SH-SY5Y (cell line): ENCODE results near the gene OAS3.

Experiments
- GATA2 ChIP-seq: IDR thresholded peaks from 2 replicates; pipeline ENCODE4 v1.6.1; 2011; ENCODE audit warnings: mild to moderate bottlenecking, low read depth, low read length
- GATA3 ChIP-seq: IDR thresholded peaks from 2 replicates; pipeline ENCODE4 v1.6.1; 2011; ENCODE audit warnings: low read depth, mild to moderate bottlenecking, low read length, moderate library complexity

The OAS3 gene

DNA sequence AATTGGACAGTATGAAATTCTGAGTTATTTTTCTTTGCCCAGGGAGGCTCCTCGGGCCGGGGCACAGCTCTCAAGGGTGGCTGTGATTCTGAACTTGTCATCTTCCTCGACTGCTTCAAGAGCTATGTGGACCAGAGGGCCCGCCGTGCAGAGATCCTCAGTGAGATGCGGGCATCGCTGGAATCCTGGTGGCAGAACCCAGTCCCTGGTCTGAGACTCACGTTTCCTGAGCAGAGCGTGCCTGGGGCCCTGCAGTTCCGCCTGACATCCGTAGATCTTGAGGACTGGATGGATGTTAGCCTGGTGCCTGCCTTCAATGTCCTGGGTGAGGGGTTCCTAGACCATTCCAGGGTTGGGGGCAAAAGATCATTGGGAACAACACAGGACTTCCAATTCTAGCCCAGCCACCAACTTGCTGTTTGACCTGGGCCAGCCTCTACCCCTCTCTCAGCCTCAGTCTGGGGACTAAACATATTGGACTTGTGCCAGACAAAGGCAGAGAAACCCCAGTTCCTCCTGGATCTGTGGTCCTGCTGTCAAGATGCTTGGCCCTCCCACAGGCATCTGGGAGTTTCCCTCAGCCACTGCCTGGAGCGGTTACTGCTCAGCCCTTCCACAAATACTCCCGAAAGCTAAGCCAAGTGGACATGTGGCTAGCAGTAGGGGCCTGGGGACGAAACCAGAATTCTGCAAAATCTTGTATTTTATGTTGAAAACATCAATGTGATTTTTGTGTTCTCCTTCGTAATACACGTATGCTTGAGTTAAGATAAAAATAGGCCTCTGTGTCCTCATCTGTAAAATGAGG, 3.5 kb downstream of the OAS3 start:
- TF ChIP-seq GATA3 (no peak), GATA2 (no peak)

DNA sequence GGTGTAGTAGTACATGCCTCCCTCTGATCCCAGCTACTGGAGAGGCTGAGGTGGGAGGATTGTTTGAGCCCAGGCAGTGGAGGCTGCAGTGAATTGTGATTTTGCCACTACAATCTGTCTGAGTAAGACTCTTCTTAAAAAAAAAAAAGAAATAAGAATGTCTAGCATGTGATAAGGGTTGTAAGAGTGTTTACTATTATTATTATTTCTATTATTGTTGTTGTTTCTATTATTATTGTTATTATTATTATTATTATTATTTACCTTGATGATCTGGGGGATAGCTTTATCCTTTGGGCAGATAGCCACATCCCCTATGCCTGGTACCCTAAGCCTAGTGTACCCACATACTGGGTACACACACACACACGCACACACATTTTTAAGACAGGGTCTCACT, 4.3 kb downstream of the OAS3 start:
- no peak for TF ChIP-seq GATA3
- TF ChIP-seq GATA2: no peak

DNA sequence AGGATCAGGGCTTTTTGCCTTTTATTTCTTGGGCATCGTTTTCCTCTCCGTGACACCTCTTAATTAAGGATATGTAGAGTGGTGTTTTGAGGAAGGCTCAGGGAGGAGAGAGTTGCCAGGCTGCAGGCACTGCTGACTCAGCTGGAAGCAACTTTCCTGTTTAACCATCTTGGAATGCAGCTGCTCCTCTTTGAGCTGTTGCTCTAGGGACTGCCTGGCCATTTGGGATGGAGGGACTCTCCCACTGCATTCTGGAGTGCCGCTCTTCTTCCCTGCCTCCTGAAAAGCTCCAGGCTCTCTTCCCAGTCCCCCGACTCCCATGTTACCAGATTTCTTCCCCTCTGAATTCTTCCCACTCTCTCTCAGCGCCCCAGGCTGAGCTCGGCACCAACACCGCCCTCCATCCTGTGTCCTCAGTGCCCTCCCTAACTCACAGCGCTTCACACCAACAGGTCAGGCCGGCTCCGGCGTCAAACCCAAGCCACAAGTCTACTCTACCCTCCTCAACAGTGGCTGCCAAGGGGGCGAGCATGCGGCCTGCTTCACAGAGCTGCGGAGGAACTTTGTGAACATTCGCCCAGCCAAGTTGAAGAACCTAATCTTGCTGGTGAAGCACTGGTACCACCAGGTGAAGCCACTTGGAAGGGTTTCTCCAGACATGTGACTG, 5.9 kb downstream of the OAS3 start:
- TF ChIP-seq GATA2 (no peak), GATA3 (no peak)

GRCh38 chr12:112945515-112945914, 7.2 kb downstream of the OAS3 start:
- TF ChIP-seq GATA3: no peak
- TF ChIP-seq GATA2: no peak

- no peak for TF ChIP-seq GATA3
- no peak for TF ChIP-seq GATA2
Observed at GRCh38 chr12:112946236-112947000, 8.1 kb downstream of the OAS3 start.

DNA sequence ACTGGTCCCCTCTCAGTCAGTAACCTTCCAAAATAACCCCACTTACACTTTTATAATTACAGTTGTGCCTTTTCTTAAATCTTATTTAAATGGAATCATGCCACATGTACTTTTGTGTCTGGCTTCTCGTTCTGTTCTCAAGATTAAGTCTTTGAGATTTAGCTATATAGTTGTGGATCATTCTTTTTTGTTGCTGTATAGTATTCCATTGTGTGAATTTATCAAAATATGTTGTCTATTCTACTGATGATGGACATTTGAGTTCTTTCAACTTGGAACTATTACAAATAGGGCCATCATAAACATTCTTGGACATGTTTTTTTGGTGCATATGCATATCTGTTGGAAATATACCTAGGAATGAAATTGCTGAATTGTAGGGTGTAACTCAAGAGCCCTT, 9.0 kb downstream of the OAS3 start:
- no peak for TF ChIP-seq GATA3
- TF ChIP-seq GATA2: no peak

GRCh38 chr12:112947761-112948160, 9.5 kb downstream of the OAS3 start:
- no peak for TF ChIP-seq GATA3
- no peak for TF ChIP-seq GATA2

DNA sequence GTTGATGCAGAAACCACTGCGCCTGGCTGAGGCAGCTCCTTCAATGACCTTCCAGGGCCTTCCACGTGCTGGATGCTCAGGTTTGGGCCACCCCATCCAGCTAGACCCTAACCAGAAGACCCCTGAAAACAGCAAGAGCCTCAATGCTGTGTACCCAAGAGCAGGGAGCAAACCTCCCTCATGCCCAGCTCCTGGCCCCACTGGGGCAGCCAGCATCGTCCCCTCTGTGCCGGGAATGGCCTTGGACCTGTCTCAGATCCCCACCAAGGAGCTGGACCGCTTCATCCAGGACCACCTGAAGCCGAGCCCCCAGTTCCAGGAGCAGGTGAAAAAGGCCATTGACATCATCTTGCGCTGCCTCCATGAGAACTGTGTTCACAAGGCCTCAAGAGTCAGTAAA, 10.5 kb downstream of the OAS3 start:
- TF ChIP-seq GATA2: no peak
- TF ChIP-seq GATA3: no peak

GRCh38 chr12:112950701-112951100, 12.4 kb downstream of the OAS3 start:
- TF ChIP-seq GATA3: no peak
- TF ChIP-seq GATA2: peak; percentile 9; the same call in 1 of the 2 replicates

DNA sequence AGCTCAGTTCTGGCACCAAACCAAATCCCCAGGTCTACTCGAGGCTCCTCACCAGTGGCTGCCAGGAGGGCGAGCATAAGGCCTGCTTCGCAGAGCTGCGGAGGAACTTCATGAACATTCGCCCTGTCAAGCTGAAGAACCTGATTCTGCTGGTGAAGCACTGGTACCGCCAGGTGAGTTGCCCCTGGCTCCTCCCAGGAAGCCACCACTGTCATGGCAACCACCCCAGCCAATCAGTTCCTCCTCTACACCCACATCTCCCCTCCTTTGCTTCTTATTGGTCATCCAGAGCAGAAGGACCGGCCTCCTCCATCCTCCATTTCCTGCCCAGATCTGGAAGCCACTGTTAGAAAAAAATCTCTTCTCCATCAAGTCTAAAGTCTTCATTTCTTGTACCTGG, 22.8 kb downstream of the OAS3 start:
- TF ChIP-seq GATA3: no peak
- TF ChIP-seq GATA2: no peak

DNA sequence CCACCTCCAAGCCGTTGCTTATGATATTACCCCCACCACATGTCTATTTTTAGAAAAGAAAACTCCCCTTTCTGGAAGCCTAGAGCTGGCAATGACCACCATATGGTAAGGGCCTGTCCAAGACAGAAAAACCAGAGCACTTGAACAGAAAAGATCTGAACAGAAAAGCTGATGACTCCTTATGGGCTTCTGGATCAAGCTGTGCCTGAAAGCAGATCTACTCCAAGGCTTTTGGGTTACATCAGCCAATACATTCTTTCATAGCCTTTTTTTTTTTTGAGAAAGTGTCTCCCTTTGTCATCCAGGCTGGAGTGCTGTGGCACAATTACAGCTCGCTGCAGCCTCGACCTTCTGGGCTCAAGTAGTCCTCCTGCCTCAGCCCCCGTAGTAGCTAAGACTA, 23.3 kb downstream of the OAS3 start:
- TF ChIP-seq GATA2 (no peak), GATA3 (no peak)

- TF ChIP-seq GATA2: no peak
- no peak for TF ChIP-seq GATA3
Observed at GRCh38 chr12:112962561-112962960, 24.3 kb downstream of the OAS3 start.

DNA sequence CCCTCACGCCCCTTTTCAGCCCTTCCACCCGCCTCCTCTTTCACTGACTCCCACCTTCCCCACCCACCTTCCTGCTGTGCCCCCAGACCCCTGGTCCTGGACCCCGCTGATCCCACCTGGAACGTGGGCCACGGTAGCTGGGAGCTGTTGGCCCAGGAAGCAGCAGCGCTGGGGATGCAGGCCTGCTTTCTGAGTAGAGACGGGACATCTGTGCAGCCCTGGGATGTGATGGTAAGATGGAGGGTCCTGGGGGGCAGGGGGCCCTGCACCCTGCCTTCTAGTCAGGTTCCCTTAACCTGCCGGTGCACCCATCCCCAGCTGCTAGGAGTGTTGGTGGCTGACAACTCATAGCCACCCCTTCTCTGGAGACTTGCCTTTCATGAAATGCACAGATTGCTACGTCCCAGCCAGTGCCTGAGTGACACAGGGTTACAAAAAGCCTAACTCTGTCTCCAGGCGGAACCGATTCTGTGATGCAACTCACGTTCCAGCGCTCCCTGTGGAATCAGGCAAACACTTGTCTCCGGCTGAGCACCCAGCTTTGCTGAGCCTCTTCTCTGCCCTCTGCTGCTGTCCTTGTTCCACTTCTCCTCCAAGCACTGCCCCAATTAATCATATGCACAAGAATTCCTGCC, 25.1 kb downstream of the OAS3 start:
- TF ChIP-seq GATA2 (no peak), GATA3 (no peak)

DNA sequence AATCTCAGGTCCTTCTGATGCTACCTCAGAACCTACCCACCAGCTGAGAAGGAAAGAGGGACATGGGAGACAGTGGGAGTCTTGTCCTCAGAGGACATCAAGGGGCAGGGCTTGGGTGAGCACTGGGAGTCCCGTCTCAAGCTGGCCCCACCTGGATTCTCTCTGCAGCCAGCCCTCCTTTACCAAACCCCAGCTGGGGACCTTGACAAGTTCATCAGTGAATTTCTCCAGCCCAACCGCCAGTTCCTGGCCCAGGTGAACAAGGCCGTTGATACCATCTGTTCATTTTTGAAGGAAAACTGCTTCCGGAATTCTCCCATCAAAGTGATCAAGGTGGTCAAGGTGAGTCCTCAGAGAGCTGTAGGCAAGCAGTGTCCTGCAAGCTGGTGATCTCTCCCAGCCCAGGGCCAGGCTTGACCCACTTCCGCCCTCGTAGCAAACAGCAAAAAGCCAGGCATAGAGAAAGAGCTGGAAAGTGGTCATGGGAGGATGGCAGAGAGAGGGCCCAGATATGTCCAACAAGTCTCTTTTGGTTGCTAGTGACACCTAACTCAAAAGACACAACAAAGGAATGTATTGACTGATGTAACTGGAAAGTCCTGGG, 25.9 kb downstream of the OAS3 start:
- TF ChIP-seq GATA2: no peak
- TF ChIP-seq GATA3: no peak

DNA sequence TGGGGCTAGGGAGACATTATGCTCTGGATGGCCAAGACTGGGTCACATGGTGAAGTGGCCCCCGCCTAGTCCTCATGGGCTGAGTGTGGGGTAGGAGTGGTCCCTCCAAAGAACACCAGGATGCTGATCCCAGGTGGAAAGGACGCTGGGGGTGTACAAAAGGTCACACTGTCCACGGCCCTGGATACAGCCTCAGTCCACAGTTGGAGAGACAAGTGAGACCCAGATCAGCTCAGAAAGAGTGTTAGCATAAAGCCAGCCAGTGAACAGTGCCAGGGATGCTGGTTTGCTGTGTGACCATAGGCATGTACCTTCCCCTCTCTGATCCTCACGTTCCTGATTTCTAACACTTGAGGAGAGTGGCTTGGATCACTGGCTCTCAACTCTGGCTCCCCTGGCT, 26.6 kb downstream of the OAS3 start:
- TF ChIP-seq GATA2: no peak
- no peak for TF ChIP-seq GATA3
